PC-9 (cell line): ENCODE results near the gene MYBPC3. TPM values are rescaled to one million over a fixed set of nuclear protein-coding genes. Genes with fewer than 3 reads are reported as not detected.

ENCODE experiments used
- BruUV-seq: library from RNA; stranded (reverse); fragments of 400-500 nt; replicated peaks from 2 replicates; lab custom pipeline; 2021; lab: Mats Ljungman, UMichigan
- CTCF ChIA-PET: fragments of 300-600 bp; sonication (Branson Sonifier 250); formaldehyde crosslinking; loops from one replicate; lab custom pipeline; 2022; ENCODE audit warnings: antibody characterized with exemption; lab: Charles Lee
- POLR2A ChIA-PET: fragments of 300-600 bp; sonication (Branson Sonifier 250); formaldehyde crosslinking; loops from one replicate; lab custom pipeline; 2022; ENCODE audit warnings: antibody characterized with exemption; ENCODE audit not compliant: unreplicated experiment; lab: Charles Lee
- DNase-seq, 2 experiments: peaks; one replicate each; pipeline versions ENCODE4 v3.0.0 to v3.0.0-alpha.2; 2015 to 2022; ENCODE audit warnings: mixed read lengths in 1 of 2
- H2AFZ ChIP-seq: fragments of 200-600 bp; sonication (generic); 2 replicates; pipeline ENCODE4 v1.8.1; 2017; ENCODE audit warnings: antibody characterized with exemption
- H3F3A ChIP-seq: fragments of 200-600 bp; sonication (generic); 2 replicates; pipeline ENCODE4 v1.8.1; 2017; ENCODE audit warnings: antibody characterized with exemption, mild to moderate bottlenecking, low read depth; ENCODE audit not compliant: insufficient read depth
- H3K27ac ChIP-seq: fragments of 200-600 bp; sonication (generic); 2 replicates; pipeline ENCODE4 v1.6.1; 2016; ENCODE audit warnings: mixed run types
- H3K27me3 ChIP-seq: fragments of 200-600 bp; sonication (generic); 2 replicates; pipeline ENCODE4 v1.6.1; 2016; ENCODE audit warnings: low read depth, mixed run types; ENCODE audit not compliant: insufficient read depth
- H3K36me3 ChIP-seq: fragments of 200-600 bp; sonication (generic); 2 replicates; pipeline ENCODE4 v1.6.1; 2016; ENCODE audit warnings: low read depth, mixed run types
- H3K4me1 ChIP-seq: fragments of 200-600 bp; sonication (generic); replicated peaks from 2 replicates; pipeline ENCODE4 v1.6.1; 2016; ENCODE audit warnings: mixed run types; ENCODE audit not compliant: insufficient read depth
- H3K4me2 ChIP-seq: fragments of 200-600 bp; sonication (generic); 2 replicates; pipeline ENCODE4 v1.6.1; 2017; ENCODE audit warnings: mixed run types
- H3K4me3 ChIP-seq: fragments of 200-600 bp; sonication (generic); 2 replicates; pipeline ENCODE4 v1.6.1; 2016; ENCODE audit warnings: mixed run types
- H3K79me2 ChIP-seq: fragments of 200-600 bp; sonication (generic); 2 replicates; pipeline ENCODE4 v1.6.1; 2017; ENCODE audit warnings: low read depth, mixed run types
- H3K9me2 ChIP-seq: fragments of 200-600 bp; sonication (generic); 2 replicates; pipeline ENCODE4 v1.8.1; 2017; ENCODE audit warnings: mild to moderate bottlenecking; ENCODE audit not compliant: insufficient read depth
- H3K9me3 ChIP-seq: fragments of 200-600 bp; sonication (generic); 2 replicates; pipeline ENCODE4 v1.8.1; 2016; ENCODE audit warnings: low read depth; ENCODE audit not compliant: insufficient read depth
- H4K20me1 ChIP-seq: fragments of 200-600 bp; sonication (generic); 2 replicates; pipeline ENCODE4 v1.8.1; 2017; ENCODE audit not compliant: insufficient read depth
- EZH2 ChIP-seq: fragments of 200-600 bp; sonication (generic); IDR thresholded peaks from 2 replicates; pipeline ENCODE4 v1.8.0; 2017; ENCODE audit warnings: antibody characterized with exemption, low read depth
- intact Hi-C: fragments of 100-400 bp; cut with micrococcal nuclease; formaldehyde crosslinking; loops from one replicate; pipeline ENCODE4 v1.10.0; 2022; ENCODE audit not compliant: unreplicated experiment
- total RNA-seq: library from RNA; stranded (reverse); gene quantifications from 2 replicates; pipeline ENCODE4 v1.2.3, GENCODE V29; 2021
- TF ChIP-seq, protein P1 (sequence below): fragments of 200-600 bp; sonication (generic); conservative IDR thresholded peaks from 2 replicates; pipeline ENCODE4 v1.6.1; 2017; ENCODE audit warnings: mixed run types, antibody characterized with exemption, mild to moderate bottlenecking, moderate library complexity

The MYBPC3 gene
- total RNA-seq, 1 experiment from 2014 or later: not detected

DNA sequence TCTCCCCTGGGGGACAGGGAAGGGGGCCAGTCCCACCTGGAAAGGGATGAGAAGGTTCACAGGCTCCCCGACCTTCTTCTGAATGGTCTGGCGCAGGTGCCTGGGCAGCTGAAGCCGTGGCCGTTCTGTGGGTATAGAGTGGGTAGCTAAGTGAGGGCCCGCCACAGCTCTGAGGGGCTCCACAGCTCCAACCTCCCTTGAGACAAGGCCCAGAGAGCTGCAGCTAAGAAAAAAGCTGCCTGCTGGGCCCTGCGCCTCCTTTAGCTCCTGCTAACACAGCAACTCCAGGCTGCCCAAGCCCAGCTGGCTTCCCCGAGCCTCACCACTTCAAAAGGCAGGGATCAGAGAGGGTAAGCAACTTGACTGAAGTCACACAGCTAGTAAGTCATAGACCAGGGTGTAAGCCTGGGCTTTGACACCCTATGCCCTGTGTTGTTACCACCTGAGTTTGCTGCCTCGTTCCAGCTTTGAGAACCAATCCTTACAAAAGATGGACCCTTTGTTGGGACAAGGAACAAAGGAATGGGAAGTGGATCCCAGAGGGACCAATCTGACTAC, 18.5 kb downstream of the MYBPC3 start:
- Histone ChIP-seq H4K20me1 (no peaks in the 10 kb centered on the region), H3F3A (peaks cover 9% of the 10 kb centered on the region; the same call in 1 of the 2 replicates), H2AFZ (no peak overlapping the region), H3K79me2 (no peaks in the 10 kb centered on the region), H3K4me2 (no peak overlapping the region), H3K36me3 (0 out of 2 replicates have a peak, but pooled peaks cover 3% of the 10 kb centered on the region), H3K27ac (no peak overlapping the region), H3K9me3 (no peaks in the 10 kb centered on the region), H3K9me2 (no peaks in the 10 kb centered on the region), H3K4me1 (no peaks in the 10 kb centered on the region), H3K4me3 (no peak overlapping the region), H3K27me3 (no peaks in the 10 kb centered on the region)
- intact Hi-C loops: no loop called here
- POLR2A ChIA-PET: no interaction called here
- no TSS peak for BruUV-seq
- no peak for TF ChIP-seq EZH2
- TF ChIP-seq, protein P1, sequence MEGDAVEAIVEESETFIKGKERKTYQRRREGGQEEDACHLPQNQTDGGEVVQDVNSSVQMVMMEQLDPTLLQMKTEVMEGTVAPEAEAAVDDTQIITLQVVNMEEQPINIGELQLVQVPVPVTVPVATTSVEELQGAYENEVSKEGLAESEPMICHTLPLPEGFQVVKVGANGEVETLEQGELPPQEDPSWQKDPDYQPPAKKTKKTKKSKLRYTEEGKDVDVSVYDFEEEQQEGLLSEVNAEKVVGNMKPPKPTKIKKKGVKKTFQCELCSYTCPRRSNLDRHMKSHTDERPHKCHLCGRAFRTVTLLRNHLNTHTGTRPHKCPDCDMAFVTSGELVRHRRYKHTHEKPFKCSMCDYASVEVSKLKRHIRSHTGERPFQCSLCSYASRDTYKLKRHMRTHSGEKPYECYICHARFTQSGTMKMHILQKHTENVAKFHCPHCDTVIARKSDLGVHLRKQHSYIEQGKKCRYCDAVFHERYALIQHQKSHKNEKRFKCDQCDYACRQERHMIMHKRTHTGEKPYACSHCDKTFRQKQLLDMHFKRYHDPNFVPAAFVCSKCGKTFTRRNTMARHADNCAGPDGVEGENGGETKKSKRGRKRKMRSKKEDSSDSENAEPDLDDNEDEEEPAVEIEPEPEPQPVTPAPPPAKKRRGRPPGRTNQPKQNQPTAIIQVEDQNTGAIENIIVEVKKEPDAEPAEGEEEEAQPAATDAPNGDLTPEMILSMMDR: no peak
- CTCF ChIA-PET: interaction anchor here (0.6 kb wide), 1 partner anchor 121 kb away, joined by 6 read pairs; no protein-coding TSS in a partner anchor
- DNase-seq: no peak

DNA sequence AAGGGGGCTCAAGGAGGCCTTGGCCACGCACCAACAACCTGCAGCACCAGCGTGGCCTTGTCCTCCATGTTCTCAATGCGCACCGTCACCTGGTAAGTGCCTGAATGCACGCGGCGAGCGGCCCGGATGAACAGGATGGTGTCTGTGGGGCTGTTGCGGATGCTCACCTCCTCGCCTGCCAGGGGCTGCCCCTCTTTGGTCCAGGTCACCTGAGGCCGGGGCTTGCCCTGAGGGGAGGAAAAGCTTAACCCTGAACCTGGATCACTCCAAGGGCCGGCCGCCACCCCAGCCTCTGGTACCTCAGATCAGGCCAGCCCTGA, 19.0 kb downstream of the MYBPC3 start:
- Histone ChIP-seq H3K4me2 (no peak overlapping the region), H3K9me3 (no peaks in the 10 kb centered on the region), H4K20me1 (no peaks in the 10 kb centered on the region), H3K9me2 (no peaks in the 10 kb centered on the region), H3K79me2 (no peaks in the 10 kb centered on the region), H3K27ac (no peak overlapping the region), H3K4me3 (no peak overlapping the region), H3K36me3 (peaks cover 8% of the 10 kb centered on the region; the same call in 1 of the 2 replicates), H3F3A (peaks cover 9% of the 10 kb centered on the region; the same call in 1 of the 2 replicates), H3K27me3 (no peaks in the 10 kb centered on the region), H2AFZ (no peak overlapping the region), H3K4me1 (no peaks in the 10 kb centered on the region)
- intact Hi-C loops: no loop called here
- ChIA-PET CTCF (no interaction called here), POLR2A (no interaction called here)
- no TSS peak for BruUV-seq
- TF ChIP-seq, protein P1: no peak
- TF ChIP-seq EZH2: no peak
- DNase-seq: no peak

DNA sequence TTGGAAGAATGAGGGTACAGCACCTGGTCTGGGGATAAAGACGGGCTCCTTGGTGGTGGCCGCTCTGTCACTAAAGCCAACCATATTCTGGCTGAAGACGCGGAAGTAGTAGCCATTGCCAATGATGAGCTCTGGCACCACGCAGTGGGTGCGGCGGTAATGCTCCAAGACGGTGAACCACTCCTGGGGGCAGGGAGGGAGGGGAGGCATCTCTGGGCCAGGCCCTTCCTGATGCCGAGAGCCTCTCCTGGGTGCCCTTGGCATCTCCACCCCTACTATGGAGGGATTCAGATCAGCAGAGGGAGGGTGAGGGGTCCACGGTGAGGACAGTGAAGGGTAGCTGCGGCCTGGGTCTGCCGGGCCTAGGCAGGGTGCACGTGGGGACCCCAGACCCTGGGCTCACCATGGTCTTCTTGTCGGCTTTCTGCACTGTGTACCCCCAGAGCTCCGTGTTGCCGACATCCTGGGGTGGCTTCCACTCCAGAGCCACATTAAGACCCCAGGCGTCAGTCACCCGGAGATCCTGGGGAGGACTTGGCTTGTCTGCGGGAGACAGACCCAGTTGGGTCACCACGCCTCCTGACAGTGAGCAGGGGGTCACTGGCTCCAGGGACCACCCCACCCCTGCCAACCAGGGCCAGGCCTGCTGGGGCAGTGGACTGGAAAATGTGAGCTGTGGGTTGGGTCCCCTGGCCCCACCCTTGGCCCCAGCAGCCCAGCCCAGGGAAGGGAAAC, 19.5 kb downstream of the MYBPC3 start:
- POLR2A ChIA-PET: no interaction called here
- TF ChIP-seq EZH2: no peak
- TF ChIP-seq, protein P1: no peak
- no TSS peak for BruUV-seq
- Histone ChIP-seq H3K27me3 (no peaks in the 10 kb centered on the region), H3F3A (peaks cover 9% of the 10 kb centered on the region; the same call in 1 of the 2 replicates), H3K36me3 (peaks cover 10% of the 10 kb centered on the region; the same call in 1 of the 2 replicates), H3K4me1 (no peaks in the 10 kb centered on the region), H3K9me3 (no peaks in the 10 kb centered on the region), H3K9me2 (no peaks in the 10 kb centered on the region), H3K79me2 (no peaks in the 10 kb centered on the region), H4K20me1 (no peaks in the 10 kb centered on the region; the same call in 1 of the 2 replicates), H2AFZ (no peak overlapping the region), H3K4me3 (no peak overlapping the region), H3K4me2 (no peak overlapping the region), H3K27ac (no peak overlapping the region)
- CTCF ChIA-PET: interaction anchor here (0.6 kb wide), 1 partner anchor 39 kb away, joined by 10 read pairs; no protein-coding TSS in a partner anchor
- intact Hi-C loops: no loop called here
- no peak for DNase-seq
